Aorta (tissue), 5 donors: ENCODE results near the gene WIPF3. TPM values are rescaled to one million over a fixed set of nuclear protein-coding genes. Genes with fewer than 3 reads are reported as not detected.

Experiments
- ATAC-seq: fragments of 200-7000 bp; cut with Tn5 transposase; one replicate; pipeline ENCODE4 v1.9.1; 2022; ENCODE audit warnings: moderate library complexity; ENCODE audit not compliant: low FRiP score
- DNase-seq, 2 donors: peaks; one replicate each; pipeline ENCODE4 v3.0.0-alpha.2; 2020
- H3K27ac ChIP-seq, 2 donors: one replicate each; pipeline ENCODE4 v1.5.1; 2013; ENCODE audit warnings: low read length in 2 of 2, mild to moderate bottlenecking in 2 of 2, moderate library complexity in 2 of 2, control low read depth in 1 of 2, inconsistent platforms in 1 of 2, low read depth in 1 of 2
- H3K27me3 ChIP-seq, 2 donors: one replicate each; pipeline ENCODE4 v1.6.1; 2013; ENCODE audit warnings: control low read depth in 1 of 2, low read length in 1 of 2, mild to moderate bottlenecking in 1 of 2, moderate library complexity in 1 of 2; ENCODE audit not compliant: insufficient read depth in 2 of 2, control insufficient read depth in 1 of 2
- H3K36me3 ChIP-seq, 2 donors: one replicate each; pipeline ENCODE4 v1.6.1; 2013; ENCODE audit warnings: control low read depth in 1 of 2, low read length in 1 of 2, mild to moderate bottlenecking in 1 of 2; ENCODE audit not compliant: insufficient read depth in 2 of 2, control insufficient read depth in 1 of 2
- H3K4me1 ChIP-seq, 2 donors: one replicate each; pipeline ENCODE4 v1.6.1; 2013; ENCODE audit warnings: low read length in 2 of 2, control low read depth in 1 of 2, mild to moderate bottlenecking in 1 of 2, moderate library complexity in 1 of 2; ENCODE audit not compliant: insufficient read depth in 2 of 2, control insufficient read depth in 1 of 2
- H3K4me3 ChIP-seq, 2 donors: one replicate each; pipeline ENCODE4 v1.5.1; 2013; ENCODE audit warnings: low read length in 2 of 2, control low read depth in 1 of 2, mild to moderate bottlenecking in 1 of 2
- H3K9me3 ChIP-seq: one replicate; pipeline ENCODE4 v1.6.1; 2013; ENCODE audit warnings: mild to moderate bottlenecking, low read length; ENCODE audit not compliant: control insufficient read depth
- whole genome bisulfite sequencing, 2 donors: extraction: QIAGEN DNeasy Blood & Tissue Kit; methylation state at CpG; one replicate each; pipeline ENCODE4 v1.1.7; 2013; 5-methylcytosine and 5-hydroxymethylcytosine counted together
- intact Hi-C, 2 donors: fragments of 100-400 bp; cut with DNase I; formaldehyde crosslinking; loops; one replicate each; pipeline versions ENCODE4 v1.14.2 to v1.15.0; 2022
- polyA plus RNA-seq, 2 donors: library from polyadenylated mRNA; stranded (reverse); fragments of 200-250 nt; gene quantifications; one replicate each; pipeline ENCODE4 v1.2.3, GENCODE V29; 2013
- total RNA-seq, 2 donors: library from RNA; stranded (reverse); fragmentation: NEBNext Ultra II Directional; extraction: Animal tissue kit (Norgen Biotek cat#: 25700); gene quantifications; one replicate each; pipeline ENCODE4 v1.2.1, GENCODE V29; 2021
- donor health status: healthy with polysubstance abuse.
- donor health status: Bipolar disorder and iron deficiency.
- donor health status: DM: no; HTN: no; CAD: no.
- donor health status: DM: no; HTN: no; CAD: no.
- donor health status: DM: yes; HTN: yes; CAD: no.

The WIPF3 gene
- total and polyA plus RNA-seq, 4 donors = 2.1 to 4.3 (median 2.9) TPM

GRCh38 chr7:29894256-29894655 lies 87.9 kb downstream of the WIPF3 start:
- no peaks in the 10 kb centered on the region for H3K36me3 ChIP-seq
- peaks cover 1% of the 10 kb centered on the region for H3K9me3 ChIP-seq
- no peak overlapping the region for H3K4me3 ChIP-seq
- WGBS, 2 donors = 68% methylated on average over 2 of the region's 2 CpGs
- ATAC-seq (no peak), DNase-seq (no peak)
- H3K27ac ChIP-seq = no peak overlapping the region
- no peaks in the 10 kb centered on the region for H3K27me3 ChIP-seq
- intact Hi-C loops = no loop called here
- no peaks in the 10 kb centered on the region for H3K4me1 ChIP-seq

GRCh38 chr7:29895559-29895958 lies 89.3 kb downstream of the WIPF3 start:
- ATAC-seq = no peak
- H3K4me3 ChIP-seq = no peak overlapping the region
- H3K9me3 ChIP-seq = peaks cover 1% of the 10 kb centered on the region
- H3K27me3 ChIP-seq = no peaks in the 10 kb centered on the region
- WGBS, 2 donors = 82% methylated on average over 6 of the region's 6 CpGs
- DNase-seq = no peak
- no peaks in the 10 kb centered on the region for H3K36me3 ChIP-seq
- no peak overlapping the region for H3K27ac ChIP-seq
- intact Hi-C loops = no loop called here
- H3K4me1 ChIP-seq = no peaks in the 10 kb centered on the region

GRCh38 chr7:29896685-29897411 lies 90.5 kb downstream of the WIPF3 start:
- 95 to 98% methylated on average over 2 of the region's 2 CpGs for WGBS, 2 donors
- no peak overlapping the region for H3K4me3 ChIP-seq
- H3K27me3 ChIP-seq = no peaks in the 10 kb centered on the region
- no peaks in the 10 kb centered on the region for H3K4me1 ChIP-seq
- ATAC-seq (no peak), DNase-seq (no peak)
- intact Hi-C loops = no loop called here
- H3K9me3 ChIP-seq = peaks cover 1% of the 10 kb centered on the region
- no peaks in the 10 kb centered on the region for H3K36me3 ChIP-seq
- H3K27ac ChIP-seq = no peak overlapping the region

GRCh38 chr7:29898301-29898700 lies 92.0 kb downstream of the WIPF3 start:
- H3K4me3 ChIP-seq = no peak overlapping the region
- ATAC-seq = no peak
- 59 to 68% methylated on average over 5 of the region's 5 CpGs for WGBS, 2 donors
- peaks cover 1% of the 10 kb centered on the region for H3K9me3 ChIP-seq
- H3K4me1 ChIP-seq = no peaks in the 10 kb centered on the region
- no peak overlapping the region for H3K27ac ChIP-seq
- H3K36me3 ChIP-seq = no peaks in the 10 kb centered on the region
- DNase-seq = no peak
- intact Hi-C loops = no loop called here
- H3K27me3 ChIP-seq = no peaks in the 10 kb centered on the region

DNA sequence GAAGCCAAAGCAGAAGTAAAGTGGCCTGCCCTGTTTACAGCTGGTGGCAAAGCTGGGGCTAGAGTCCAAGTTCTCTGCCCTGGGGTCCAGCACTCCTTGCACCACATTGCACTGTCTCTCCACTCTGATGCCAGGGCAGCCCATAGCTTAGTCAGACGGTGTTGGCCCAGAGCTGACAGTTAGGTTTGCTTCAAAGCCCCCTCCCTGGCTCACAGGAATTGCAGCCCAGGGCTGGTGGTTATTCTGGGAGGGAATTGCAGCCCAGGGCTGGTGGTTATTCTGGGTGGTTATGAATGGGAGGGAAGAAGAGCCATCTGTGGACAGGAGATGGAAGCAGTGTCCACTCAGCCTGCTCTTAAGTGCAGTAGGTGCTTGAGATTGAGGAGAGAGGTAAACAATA lies 94.4 kb downstream of the WIPF3 start:
- no peak for DNase-seq

DNA sequence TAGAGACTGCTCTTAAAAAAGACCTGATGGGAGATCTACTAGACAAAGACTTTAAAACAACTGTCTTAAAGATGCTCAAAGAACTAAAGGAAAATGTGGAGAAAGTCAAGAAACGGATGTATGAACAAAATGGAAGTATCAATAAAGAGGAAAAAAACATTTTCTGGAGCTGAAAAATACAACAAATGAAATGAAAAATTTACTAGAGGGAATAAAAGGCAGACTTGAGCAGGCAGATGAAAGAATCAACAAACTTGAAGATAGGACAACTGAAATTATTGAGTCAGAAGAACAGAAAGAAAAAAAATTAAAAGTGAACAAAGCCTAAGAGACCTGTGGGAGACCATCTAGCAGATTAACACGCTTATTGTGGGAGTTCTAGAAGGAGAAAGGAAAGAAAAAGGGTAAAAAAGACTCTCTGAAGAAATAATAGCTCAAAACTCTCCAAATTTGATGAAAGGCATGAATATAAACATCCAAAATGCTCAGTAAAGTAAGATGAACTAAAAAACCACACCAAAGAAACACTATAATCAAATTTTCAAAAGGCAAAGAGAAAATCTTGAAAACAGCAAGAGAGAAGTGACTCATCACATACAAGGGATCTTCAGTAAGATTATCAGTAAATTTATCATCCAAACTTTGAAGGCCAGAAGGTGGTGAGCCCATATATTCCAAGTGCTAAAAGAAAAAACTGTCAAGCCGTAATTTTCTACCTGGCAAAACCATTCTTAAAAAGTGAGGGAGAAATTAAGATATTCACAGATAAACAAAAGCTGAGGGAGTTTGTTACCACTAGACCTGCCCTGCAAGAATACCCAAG lies 100.1 kb downstream of the WIPF3 start:
- intact Hi-C loops = no loop called here
- DNase-seq (no peak), ATAC-seq (no peak)
- 93 to 95% methylated on average over 3 of the region's 3 CpGs for WGBS, 2 donors
- H3K27me3 ChIP-seq = no peaks in the 10 kb centered on the region
- H3K36me3 ChIP-seq = peaks cover 0 to 2% of the 10 kb centered on the region in 2 donors
- H3K4me3 ChIP-seq = no peak overlapping the region
- no peak overlapping the region for H3K27ac ChIP-seq
- H3K9me3 ChIP-seq = no peaks in the 10 kb centered on the region
- no peaks in the 10 kb centered on the region for H3K4me1 ChIP-seq

More for the DNA sequence above, 94.4 kb downstream of the WIPF3 start:
- Histone ChIP-seq H3K27me3 (no peaks in the 10 kb centered on the region), H3K4me3 (no peak overlapping the region), H3K4me1 (no peaks in the 10 kb centered on the region), H3K27ac (no peak overlapping the region), H3K9me3 (peaks cover 1% of the 10 kb centered on the region), H3K36me3 (no peaks in the 10 kb centered on the region)
- intact Hi-C loops = no loop called here
- no peak for ATAC-seq
- 24 to 38% methylated on average over 1 of the region's 1 CpG for WGBS, 2 donors

GRCh38 chr7:29914180-29914579 lies 107.9 kb downstream of the WIPF3 start:
- intact Hi-C loops = no loop called here
- Histone ChIP-seq H3K4me3 (no peak overlapping the region), H3K27me3 (no peaks in the 10 kb centered on the region), H3K36me3 (no peaks in the 10 kb centered on the region), H3K4me1 (peaks cover 0 to 3% of the 10 kb centered on the region in 2 donors), H3K9me3 (no peaks in the 10 kb centered on the region), H3K27ac (no peak overlapping the region)
- no peak for ATAC-seq
- WGBS, 2 donors = 87 to 93% methylated on average over 4 of the region's 4 CpGs
- DNase-seq = no peak

GRCh38 chr7:29915481-29916215 lies 109.3 kb downstream of the WIPF3 start:
- WGBS, 2 donors = 23 to 25% methylated on average over 7 of the region's 7 CpGs
- intact Hi-C loops = no loop called here
- Histone ChIP-seq H3K36me3 (peaks cover 0 to 1% of the 10 kb centered on the region in 2 donors), H3K4me1 (peaks cover 0 to 3% of the 10 kb centered on the region in 2 donors), H3K27me3 (no peaks in the 10 kb centered on the region), H3K9me3 (no peaks in the 10 kb centered on the region), H3K4me3 (no peak overlapping the region), H3K27ac (peak overlapping the region in 1 of 2 donors; percentile 8)
- DNase-seq (no peak), ATAC-seq (peak; percentile 27)
